ENCODE results near the gene YWHAQ. TPM values are rescaled to one million over a fixed set of nuclear protein-coding genes. Genes with fewer than 3 reads are reported as not detected.
"Not testable (repeated sequence)": the region's sequence is repeated elsewhere in the genome, so short reads cannot be mapped to it uniquely, and the experiment has no call there.

YWHAQ gene
- total RNA-seq, 1 donor from 2014 or later: 533 TPM

- peaks cover 7% of the 10 kb centered on the region for H3K36me3 Mint-ChIP-seq (ENCODE audit: unreplicated experiment)
- peak; percentile 91 for DNase-seq
- H3K9me3 Mint-ChIP-seq (ENCODE audit: unreplicated experiment): peaks cover 16% of the 10 kb centered on the region
- peaks cover 6% of the 10 kb centered on the region for H3K27me3 Mint-ChIP-seq (ENCODE audit: unreplicated experiment)
- H3K4me1 Mint-ChIP-seq (ENCODE audit: low read depth, unreplicated experiment): peaks cover 49% of the 10 kb centered on the region
- no peak for TF ChIP-seq CTCF (IDR thresholded peaks at IDR 0.05; ENCODE audit: partially characterized antibody, unreplicated experiment)
- peak overlapping the region; percentile 97 for H3K27ac Mint-ChIP-seq (ENCODE audit: unreplicated experiment)
- peak overlapping the region; percentile 91 for H3K4me3 Mint-ChIP-seq (ENCODE audit: unreplicated experiment)
Observed at GRCh38 chr2:9630117-9630735, 571 bp downstream of the YWHAQ start.

GRCh38 chr2:9629222-9630116 is 1.3 kb downstream of the YWHAQ start:
- peaks cover 50% of the 10 kb centered on the region for H3K4me1 Mint-ChIP-seq (ENCODE audit: low read depth, unreplicated experiment)
- H3K27ac Mint-ChIP-seq (ENCODE audit: unreplicated experiment): peak overlapping the region; percentile 97
- TF ChIP-seq CTCF (IDR thresholded peaks at IDR 0.05; ENCODE audit: partially characterized antibody, unreplicated experiment): no peak

GRCh38 chr2:9627310-9627709 is 3.5 kb downstream of the YWHAQ start:
- Mint-ChIP-seq H3K27ac (ENCODE audit: unreplicated experiment) (no peak overlapping the region), H3K36me3 (ENCODE audit: unreplicated experiment) (peaks cover 7% of the 10 kb centered on the region), H3K4me3 (ENCODE audit: unreplicated experiment) (peak overlapping the region; percentile 91), H3K4me1 (ENCODE audit: low read depth, unreplicated experiment) (peaks cover 46% of the 10 kb centered on the region), H3K9me3 (ENCODE audit: unreplicated experiment) (peaks cover 16% of the 10 kb centered on the region), H3K27me3 (ENCODE audit: unreplicated experiment) (peaks cover 6% of the 10 kb centered on the region)
- no peak for DNase-seq
- TF ChIP-seq CTCF (IDR thresholded peaks at IDR 0.05; ENCODE audit: partially characterized antibody, unreplicated experiment): no peak

More at GRCh38 chr2:9629222-9630116, 1.3 kb downstream of the YWHAQ start:
- no peak for DNase-seq
- peak overlapping the region; percentile 91 for H3K4me3 Mint-ChIP-seq (ENCODE audit: unreplicated experiment)
- H3K9me3 Mint-ChIP-seq (ENCODE audit: unreplicated experiment): peaks cover 16% of the 10 kb centered on the region
- H3K27me3 Mint-ChIP-seq (ENCODE audit: unreplicated experiment): peaks cover 6% of the 10 kb centered on the region
- H3K36me3 Mint-ChIP-seq (ENCODE audit: unreplicated experiment): peaks cover 7% of the 10 kb centered on the region

- TF ChIP-seq CTCF (IDR thresholded peaks at IDR 0.05; ENCODE audit: partially characterized antibody, unreplicated experiment): no peak
- no peaks in the 10 kb centered on the region for H3K9me3 Mint-ChIP-seq (ENCODE audit: unreplicated experiment)
- peaks cover 7% of the 10 kb centered on the region for H3K36me3 Mint-ChIP-seq (ENCODE audit: unreplicated experiment)
- peaks cover 54% of the 10 kb centered on the region for H3K4me1 Mint-ChIP-seq (ENCODE audit: low read depth, unreplicated experiment)
- H3K27me3 Mint-ChIP-seq (ENCODE audit: unreplicated experiment): peaks cover 1% of the 10 kb centered on the region
- DNase-seq: no peak
- H3K4me3 Mint-ChIP-seq (ENCODE audit: unreplicated experiment): peak overlapping the region; percentile 38
- no peak overlapping the region for H3K27ac Mint-ChIP-seq (ENCODE audit: unreplicated experiment)
Observed at GRCh38 chr2:9623151-9623550, 7.6 kb downstream of the YWHAQ start.

GRCh38 chr2:9621655-9622054 is 9.1 kb downstream of the YWHAQ start:
- not testable (repeated sequence) for H3K27ac Mint-ChIP-seq (ENCODE audit: unreplicated experiment); H3K27me3 Mint-ChIP-seq (ENCODE audit: unreplicated experiment); H3K4me3 Mint-ChIP-seq (ENCODE audit: unreplicated experiment); DNase-seq; H3K9me3 Mint-ChIP-seq (ENCODE audit: unreplicated experiment); H3K36me3 Mint-ChIP-seq (ENCODE audit: unreplicated experiment)
- H3K4me1 Mint-ChIP-seq (ENCODE audit: low read depth, unreplicated experiment): peaks cover 42% of the 10 kb centered on the region
